ENCODE measurements around the gene DDX3X.

- TF ChIP-seq CTCF (IDR thresholded peaks at IDR 0.05) (no peak), POLR2A (IDR thresholded peaks at IDR 0.05) (no peak)
These were observed 16.3 kb upstream of the DDX3X start for GRCh38 chrX:41317477-41318208.
